ENCODE data around the gene HHAT.

Gene HHAT

DNA sequence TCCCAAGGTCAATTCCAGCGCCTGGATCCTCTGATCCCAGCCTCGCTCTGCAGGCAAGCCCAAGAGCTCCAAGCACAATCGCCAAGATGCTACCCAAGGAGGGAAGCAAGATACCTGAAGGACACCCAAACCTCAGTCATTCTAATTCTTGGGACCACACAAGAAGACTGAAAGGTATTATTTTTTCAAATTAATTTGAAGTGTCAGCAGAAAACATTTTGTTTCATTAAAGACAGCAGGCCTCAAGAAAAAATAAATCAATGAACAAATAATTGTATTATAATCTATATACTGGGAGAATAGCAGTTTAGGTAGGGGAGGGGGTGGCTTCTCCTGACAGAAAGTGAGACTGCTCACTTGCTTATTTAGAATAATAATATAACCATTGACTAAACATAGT, 347.8 kb downstream of the HHAT start:
- no peak for DNase-seq

DNA sequence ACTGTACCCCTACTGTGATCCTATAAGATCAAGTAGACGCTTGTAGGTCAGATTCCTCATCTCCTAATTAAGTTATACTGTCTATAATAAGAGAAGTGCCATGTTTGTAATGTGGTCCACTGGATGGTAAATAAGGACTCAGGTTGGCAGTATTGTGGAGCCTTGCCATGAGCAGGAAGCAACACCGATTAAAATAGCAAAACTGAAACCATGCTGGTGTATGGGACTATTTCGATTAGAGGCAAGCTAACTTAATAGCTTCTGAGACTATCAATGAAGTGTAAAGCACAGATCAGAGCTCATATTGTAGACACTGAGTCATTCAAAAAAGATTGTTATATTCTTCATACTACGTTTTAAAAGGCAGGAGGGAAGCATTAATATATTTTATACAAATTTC, 348.8 kb downstream of the HHAT start:
- no peak for DNase-seq

DNA sequence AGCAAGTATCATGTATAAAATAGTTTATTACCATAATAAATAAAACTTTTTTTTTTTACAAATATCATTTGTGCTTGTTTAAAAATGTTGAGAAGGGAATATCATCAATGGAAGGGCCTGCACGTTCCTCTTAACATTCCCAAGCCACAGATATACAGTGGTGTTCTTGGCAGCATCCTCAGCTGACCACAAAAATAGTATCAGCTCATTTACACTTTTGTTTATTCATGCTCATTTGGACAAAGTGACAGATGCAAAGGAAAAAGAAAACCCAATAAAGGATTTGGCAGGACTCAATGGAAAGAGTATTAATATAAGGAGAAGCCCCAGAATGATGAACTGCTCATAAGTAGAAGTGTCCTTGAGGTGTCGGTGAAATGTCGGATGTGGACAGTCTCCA, 349.6 kb downstream of the HHAT start:
- DNase-seq = no peak

DNA sequence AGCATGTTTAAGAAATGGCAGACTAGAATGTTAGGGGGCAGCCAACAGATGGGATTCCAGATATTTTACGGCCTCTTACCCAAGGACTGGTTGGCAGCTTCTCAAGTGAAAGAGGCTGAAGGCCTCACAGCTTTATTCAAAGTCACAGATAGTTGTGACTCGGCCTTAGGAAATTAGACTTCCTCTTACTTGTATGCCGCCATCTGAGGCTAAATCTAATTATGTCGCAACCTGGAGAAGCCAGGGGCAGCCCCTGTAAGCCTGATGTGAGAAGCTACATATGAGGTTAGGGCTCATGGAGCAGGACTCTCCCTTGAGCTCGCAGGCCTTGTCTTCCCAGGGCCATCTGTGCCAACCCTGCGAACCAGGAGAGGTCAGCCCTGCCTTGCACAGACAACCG, 352.5 kb downstream of the HHAT start:
- DNase-seq = no peak

DNA sequence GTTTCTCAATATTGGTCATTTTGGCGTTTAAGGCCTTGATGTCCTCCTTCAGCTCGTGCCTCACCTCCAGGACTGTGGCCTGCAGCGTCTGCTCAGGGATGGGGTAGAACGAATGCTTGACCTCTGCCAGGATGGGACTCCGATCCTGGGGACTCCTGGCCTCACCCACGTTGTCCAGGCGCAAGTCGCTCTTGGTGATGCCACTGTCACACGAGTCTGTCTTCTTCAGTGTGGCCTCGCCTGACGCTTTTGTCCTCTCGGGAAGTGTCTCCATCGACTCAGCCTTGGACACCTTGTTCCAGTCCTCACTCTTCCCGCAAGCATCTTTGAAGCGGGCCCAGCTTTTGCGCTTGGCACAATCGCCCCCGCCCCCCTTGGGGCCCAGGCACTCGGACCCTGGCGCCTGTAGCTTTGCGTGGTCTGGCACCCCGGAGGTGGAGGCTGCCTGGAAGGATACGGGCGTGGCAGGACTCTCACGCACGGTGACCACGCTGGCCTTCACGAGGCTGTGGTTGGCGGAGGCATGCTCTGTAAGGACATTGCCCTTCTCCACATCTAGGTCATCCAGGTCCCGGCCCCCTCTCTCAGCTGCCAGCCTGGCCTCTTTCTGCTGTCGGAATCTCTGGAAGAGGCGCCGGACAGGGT, 354.8 kb downstream of the HHAT start:
- no peak for DNase-seq

DNA sequence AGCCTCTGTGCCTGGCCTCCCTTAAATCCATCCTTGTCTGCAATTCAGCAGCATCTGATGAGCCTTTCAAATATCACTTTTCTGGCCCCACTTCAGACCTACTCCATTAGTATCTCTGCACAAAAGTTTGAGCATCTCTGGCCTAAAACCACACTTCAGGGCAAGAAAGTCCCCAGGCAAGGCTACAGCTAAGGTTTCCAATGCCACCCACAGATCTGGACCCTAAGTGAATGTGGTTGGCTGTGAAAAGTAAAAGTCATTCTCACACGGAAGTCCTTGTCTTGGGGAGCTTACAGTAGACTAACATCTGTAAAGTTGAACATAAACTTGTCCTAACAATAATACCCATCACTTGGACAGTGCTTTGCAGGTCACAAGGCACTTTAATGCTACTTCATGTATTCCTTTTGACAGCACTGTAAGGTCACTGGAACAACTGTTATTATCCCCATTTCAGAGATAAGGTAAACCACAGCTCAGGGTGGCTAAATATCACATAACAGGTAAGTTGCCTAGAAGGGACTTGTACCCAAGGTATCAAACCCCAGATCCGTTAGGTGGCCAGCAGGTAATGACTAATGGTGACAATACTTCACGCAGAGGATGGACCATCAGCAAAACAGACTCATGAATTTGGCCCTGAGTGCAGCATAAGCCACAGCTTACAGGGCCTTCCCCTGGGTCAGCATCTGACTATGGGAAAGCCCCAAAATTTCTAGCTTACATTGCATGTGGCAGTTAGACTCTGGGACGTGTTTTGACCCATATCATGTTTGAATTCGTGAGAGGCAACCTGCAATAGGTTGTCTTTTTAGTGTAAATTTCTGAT, 356.0 kb downstream of the HHAT start:
- no peak for DNase-seq

DNA sequence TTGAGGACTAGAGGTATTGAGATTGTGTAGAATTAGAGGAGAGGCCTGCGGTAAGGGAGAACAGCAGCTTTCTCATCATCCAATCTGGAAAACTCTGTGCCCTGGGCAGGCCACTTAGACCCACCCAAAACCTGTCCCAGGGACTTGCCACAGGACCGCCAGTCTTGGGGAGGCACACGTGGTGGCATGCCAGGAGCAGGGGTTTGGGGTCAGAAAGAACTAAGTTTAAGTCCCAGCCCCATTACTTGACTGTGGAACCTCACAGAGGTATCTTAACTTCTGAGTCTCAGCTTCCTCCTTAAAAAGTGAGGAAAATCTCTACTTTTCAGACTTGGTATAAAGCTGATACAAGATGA, 356.6 kb downstream of the HHAT start:
- no peak for DNase-seq

DNA sequence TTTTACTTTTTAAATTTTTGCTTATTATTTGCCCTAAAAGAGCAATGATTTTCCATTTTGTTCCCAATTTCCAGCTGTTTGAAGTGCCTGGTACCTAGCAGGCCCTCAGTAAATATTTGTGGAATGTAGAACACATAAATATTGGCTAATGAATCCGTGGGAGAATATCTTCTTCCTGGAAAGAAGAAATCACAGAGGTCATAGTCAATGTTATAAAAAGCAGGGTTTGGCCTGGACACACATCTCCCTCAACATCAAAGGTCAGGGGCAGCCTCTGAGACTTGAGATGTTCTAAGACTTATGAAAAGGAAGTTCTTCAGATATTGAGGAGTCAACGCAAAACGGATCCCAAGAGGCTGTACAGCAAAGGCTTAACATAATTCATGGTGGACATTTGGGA, 358.1 kb downstream of the HHAT start:
- no peak for DNase-seq

DNA sequence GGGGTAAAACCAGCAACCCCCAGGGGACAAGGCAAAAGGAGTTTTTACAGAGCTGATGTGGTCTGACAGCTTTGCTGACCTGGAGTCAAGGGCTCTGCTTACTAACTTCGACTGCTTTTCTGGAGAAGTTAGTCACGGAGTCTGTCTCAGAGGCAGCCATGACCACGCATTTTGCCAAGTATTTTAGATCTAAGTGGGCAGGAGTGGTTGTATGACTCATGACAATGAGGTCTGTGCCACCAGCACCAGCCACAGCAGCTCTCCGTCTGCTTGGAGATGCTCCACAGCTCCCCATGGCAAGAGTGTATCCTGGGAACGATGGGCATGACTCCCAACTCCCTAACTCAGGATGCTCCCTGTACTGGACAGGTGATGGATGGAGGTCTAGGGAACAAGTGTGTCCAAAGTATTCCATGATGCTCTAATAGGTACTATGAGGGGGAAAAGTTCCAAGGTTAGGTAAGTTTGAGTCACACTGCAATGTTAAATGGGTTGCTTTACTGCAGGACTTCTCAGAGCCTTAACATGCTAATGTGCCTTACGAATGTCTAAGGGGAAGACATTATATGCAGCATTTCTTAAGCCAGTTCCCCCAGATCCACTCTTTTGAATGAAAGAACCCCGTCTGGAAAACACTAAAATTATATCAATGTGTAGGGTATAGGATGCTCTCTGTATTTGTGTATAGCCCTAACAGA, 359.0 kb downstream of the HHAT start:
- peak in 17 of 58 donors; percentile 9 to 60 (median 33) for DNase-seq

DNA sequence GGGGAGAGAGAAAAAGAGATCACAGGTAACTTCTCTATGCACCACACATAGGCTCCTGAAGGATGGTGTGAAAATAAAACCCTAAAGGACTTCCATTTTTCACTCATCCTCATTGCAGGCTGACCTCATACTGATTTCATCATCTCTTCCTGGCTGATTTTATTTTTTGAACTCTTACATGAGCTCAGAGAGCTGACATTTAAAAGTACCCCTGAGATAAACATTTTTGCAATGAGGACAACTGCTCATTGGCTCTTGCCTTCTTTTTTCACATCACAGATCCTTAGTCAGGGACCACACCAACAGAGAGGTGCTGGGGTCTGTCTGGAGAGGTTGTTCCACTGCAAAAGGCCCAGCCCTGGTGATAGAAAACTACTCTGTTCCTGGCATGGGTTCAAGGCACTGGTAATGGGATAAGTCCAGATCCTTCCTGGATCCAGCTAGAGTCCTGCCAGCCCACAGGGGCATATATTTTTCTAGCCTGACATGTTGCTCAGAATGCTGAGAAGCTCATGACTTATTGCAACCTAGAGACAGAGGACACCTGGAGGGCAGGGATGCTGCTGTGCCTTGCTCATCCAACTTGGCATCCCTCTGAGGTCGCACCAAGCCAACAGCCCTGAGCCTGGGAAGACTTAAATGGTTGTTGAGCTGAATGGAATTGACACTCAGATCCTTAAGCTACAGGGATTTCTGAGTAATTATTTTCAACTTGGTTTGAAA, 360.0 kb downstream of the HHAT start:
- no peak for DNase-seq

DNA sequence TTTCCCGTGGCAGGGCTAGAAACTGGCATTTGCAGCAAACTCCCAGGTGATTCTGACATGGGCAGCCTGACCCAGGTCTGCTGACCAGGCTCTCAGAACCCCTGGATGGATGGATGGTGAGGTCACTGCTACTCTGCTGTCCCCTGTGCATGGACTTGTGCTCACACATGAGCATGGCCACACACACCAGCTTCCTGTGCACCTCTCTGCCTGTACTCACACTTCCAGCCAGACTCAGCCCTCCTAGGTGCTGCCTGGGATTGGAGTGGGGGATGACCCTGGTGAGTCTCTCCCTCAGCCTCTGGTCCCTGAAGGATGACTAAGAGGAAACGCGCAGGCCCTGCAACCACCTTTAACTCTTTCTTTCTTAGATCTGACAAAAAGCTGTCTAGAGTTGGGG, 361.1 kb downstream of the HHAT start:
- DNase-seq = no peak

DNA sequence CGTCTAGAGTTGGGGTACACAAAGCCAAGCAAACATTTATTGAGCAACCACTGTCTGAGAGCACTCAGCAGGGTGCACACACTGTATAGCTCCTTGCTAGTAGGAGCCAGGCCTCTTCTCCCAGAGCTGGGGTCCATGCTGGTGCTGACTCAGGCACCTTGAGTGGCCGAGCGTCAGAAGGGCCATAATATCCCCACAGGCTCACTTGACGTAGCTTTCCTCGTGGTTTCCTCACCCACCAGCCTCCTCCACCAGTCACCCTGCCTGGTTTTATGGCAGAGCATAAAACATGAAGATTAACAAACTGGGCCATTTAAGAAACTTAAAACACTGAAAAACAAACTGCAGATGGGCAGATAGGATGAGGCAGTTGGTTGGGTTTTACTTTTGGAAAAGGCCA, 361.5 kb downstream of the HHAT start:
- no peak for DNase-seq

DNA sequence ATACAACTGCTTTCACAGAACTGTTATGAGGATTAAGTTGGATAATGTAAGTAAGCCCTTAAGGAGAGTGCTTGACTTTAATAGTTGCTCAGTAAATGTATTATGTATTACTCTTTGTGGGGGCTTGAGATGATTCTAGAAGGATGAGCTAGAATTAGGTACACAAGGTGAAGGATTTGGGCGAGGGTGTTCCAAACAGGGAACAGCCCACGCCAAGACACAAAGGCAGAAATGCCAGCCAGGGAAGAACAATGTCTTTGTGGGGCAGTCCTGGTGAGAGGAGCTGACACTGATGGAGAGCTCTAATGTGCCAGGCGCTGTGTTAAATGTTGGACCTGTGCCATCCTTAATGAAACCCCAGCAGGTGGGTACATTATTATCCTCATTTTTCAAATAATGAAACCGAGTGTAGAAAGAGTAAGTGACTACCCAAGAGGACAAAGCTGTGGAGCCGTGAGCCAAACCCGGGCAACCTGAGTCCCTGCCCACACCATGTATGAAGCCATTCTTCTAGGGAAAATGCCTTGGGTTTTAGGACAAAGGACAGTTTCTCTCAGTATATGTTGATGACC, 362.4 kb downstream of the HHAT start:
- DNase-seq = no peak

DNA sequence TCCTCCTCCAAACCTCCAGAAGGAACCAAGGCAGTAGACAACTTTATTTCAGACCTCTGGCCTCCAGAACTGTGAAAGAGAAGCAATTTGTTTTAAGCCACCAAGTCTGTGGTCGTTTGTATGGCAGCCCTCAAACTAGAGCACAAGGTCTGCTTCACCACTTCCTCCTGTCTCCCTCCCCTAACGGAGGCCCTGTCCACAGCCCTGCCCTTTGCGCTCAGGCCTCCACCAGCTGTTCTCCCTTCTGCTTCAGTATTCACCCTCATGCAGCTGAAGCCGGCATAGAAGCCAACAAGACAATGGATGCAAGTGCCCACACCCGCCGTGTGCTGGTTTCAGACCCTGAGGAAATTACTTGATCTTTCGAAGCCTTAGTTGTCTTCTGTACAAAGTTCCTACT, 364.1 kb downstream of the HHAT start:
- peak in 1 of 58 donors; percentile 27 for DNase-seq

DNA sequence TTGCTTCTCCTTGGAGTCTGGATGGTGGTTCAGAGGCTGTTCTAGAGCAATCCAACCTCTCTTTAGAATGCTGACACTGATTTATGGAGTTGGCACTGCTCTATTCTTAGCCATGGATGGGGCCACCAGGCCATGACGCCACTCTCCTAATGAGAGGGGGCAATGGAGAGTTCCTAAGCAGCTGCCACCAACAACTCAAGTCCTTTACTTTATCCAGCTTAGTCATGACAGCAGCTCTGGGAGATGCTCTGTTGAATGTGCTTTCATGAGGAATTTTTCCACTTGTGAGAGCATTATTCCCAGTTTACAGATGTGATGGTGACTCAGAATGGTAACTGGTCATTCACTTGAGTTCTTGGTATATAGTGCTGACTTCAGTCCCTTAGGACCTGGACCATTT, 366.3 kb downstream of the HHAT start:
- no peak for DNase-seq

DNA sequence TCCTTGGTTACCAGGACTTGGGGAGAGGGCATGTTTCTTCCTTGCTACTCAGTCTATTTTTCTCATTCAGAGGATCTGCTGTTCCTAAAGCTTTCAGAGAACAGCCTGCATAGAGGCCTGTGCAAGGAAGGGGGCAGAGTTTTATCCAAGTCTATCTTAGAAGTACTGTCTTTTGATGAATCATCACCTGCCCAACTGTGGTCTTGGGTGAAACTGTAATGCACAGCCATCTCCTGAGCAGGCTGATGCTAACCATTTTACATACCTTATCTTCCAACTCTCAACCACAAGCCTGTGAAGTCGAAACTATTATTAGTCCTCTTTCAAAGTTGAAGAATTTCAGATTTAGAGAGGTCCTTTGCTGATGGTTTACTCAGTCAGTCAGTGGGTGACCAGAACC, 368.0 kb downstream of the HHAT start:
- no peak for DNase-seq

DNA sequence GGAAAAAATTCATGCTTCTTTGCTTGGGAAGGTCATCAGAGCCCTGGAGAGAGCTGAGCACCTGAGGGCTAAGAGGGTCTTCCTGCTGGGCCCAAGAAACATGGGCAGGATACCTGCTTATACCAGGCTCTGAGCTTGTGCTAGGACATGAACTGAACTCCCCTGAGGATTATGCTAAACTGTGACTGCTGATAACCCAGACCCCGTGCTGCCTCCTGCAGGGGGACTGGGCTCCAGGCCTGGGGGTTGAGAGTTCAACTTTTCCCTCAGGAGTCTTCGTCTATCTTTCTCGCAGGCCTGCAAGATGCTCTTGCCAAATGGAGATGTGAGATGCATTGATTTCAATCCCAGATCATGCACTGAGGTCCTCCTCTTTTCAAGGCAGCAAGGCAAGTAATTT, 368.5 kb downstream of the HHAT start:
- DNase-seq = no peak

DNA sequence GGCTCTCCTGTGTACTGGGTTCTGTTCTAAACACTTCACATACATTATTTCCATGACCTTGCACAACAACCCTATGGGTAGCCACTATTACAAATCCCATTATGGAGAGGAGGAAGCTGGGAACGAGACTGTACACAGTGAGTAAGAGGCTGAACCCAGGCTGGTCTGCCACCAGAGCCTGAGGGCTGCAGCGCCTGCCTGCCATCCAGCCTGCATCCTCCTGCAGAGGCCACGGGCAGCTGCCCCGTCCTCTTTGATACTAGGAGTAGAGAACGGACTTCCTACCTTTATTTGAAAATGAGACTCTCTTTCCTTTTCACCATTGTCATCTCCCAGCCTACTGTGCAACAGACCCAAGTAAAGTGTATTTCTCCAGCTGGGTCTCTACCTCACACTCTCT, 370.0 kb downstream of the HHAT start:
- DNase-seq = no peak

DNA sequence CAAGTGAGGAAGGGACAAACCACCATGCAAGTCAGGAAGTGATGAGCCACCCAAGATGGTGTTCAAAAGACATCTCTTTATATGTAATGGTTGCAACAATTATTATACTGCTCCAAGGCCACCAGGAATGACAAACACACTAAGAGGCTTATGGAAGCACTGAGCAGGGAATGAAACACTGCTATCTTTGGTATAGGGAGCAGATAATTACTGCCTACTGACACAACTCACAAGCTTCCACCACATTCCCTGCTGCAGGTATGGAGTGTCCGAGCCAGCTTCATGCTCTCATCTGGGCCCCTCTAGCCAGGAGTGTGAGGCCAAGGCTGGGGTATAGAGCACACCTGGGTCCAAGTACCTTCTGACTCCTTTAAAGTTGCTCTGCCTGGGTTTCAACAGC, 371.4 kb downstream of the HHAT start:
- DNase-seq = no peak

DNA sequence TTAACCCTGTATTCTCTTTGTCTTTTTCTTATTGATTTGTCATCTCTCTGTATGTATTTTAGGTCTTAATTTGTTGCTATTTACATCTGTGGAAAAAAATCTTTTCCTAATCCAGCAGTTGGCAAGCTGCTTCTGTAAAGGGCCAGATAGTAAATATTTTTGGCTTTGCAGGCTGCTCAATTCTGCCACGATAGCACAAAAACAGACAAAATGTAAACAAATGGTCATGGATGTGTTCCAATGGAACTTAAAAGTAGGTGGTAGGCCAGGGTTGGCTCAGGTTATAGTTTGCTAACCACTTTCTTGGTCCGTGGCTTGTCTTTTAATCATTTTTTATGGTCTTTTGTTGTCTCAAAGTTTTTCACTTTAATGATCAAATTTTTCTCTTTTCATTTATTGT, 371.8 kb downstream of the HHAT start:
- no peak for DNase-seq

DNA sequence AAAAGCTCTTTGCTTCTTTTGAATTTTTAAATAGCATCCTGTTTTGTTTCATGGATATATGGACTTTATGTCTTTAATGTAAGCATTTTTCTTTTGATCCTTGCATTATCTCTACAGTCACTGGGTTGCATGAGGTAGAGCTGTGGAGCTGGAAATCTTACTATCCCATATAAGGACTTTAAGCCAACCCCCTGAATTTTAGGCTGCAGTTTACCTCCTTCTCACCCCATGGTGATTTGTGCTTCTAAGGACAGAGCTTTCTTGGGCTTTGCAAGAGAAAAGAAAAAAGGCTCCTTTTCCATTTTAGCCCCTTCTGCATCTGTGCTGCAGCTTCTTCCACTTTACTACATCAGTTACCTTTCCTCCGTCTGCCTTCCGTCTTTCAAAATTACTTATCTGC, 373.8 kb downstream of the HHAT start:
- no peak for DNase-seq

DNA sequence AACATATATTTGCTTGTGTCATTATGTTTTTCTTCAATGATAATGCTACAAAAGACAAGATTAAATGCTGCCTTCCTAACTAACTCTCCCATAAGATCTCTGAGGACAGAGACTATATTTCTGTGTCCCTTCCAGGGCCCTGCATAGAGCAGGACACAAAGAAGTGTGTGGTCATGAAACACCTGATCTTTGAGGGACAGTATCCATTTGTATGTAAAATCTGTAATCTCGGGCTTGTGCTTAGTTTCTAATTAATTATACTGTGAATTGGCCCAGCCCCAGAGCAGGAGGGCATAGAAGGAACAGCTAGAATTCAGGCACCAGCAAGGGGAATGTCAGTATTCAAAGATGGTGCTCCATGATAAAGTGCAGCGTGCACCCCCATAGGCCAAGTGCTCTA, 374.9 kb downstream of the HHAT start:
- DNase-seq = no peak

All from anterior cingulate cortex (tissue), 58 donors.